ENCODE results near the gene EYS. TPM values are rescaled to one million over a fixed set of nuclear protein-coding genes. Genes with fewer than 3 reads are reported as not detected.
A peak's percentile ranks its signal among the peaks of the same experiment; 100 is the strongest.

Gene EYS
- total RNA-seq, 1 donor from 2014 or later, result not detected

DNA sequence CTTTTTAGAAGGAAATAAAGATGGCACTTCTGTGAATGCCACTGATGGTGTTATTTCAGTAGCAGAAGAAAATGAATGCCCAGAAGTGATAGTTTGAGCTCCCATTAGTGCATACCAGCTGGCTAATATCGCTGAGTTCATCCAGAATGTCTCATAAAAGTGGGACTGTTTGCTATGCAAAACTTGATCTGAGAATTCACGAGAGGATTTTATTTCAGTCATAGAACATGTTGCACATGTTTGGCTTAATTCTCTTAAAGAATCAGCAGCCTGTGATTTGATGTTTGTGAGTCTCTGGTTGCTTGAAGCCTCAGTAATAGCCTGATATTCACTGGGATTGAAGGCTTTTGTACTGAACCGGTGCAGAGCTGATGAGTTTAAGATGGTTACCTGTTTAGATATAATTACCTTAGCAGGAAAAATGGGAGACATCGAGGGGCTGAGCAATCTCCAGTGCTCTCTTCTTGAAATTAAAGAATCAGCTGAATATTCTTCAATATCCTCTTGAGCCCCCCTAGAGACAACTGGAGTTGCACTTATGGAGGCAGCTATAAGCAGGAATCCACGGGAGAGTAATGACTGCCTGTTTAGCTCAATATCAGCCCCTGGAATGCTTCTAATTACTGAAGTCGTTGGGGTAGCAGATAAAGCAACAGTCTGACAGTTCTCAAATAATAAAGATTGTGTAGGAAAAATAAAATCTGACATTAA is 1115.9 kb downstream of the EYS start:
- ATAC-seq (peak; percentile 86), DNase-seq (no peak)
- intact Hi-C loops (cut with micrococcal nuclease), result no loop called here

- DNase-seq, result no peak
- intact Hi-C loops (cut with micrococcal nuclease), result no loop called here
- no peak for ATAC-seq
These were observed 1117.1 kb downstream of the EYS start for GRCh38 chr6:64589961-64590360.

GRCh38 chr6:64580346-64580745 is 1126.7 kb downstream of the EYS start:
- intact Hi-C loops (cut with micrococcal nuclease), result no loop called here
- ATAC-seq (no peak), DNase-seq (no peak)

DNA sequence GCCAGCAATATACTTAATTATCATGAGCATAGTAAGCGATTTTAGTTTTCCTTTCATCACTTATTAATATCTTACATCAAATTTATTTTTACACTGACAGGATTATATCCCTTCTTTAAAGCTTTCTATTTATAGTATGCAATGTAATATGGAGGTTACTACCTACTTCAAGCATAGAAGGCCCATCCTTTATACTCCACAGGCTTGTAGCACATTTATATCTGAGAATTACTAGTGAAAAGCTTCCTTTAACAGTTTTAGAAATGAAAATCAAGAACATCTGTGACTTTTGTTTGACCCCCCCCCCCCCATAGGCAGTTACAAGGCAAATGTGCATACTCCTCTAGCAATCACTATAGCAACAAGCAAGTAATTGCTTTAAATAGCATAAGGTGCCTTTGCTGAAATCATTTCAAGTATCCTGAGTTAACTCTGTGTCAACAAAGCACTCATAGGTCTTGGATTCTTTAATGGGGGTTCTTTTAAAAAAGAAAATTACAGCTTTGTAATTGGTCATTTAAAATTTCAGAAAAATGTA is 1153.7 kb downstream of the EYS start:
- no peak for ATAC-seq
- DNase-seq, result no peak
- intact Hi-C loops (cut with micrococcal nuclease), result no loop called here

- DNase-seq (no peak), ATAC-seq (no peak)
- intact Hi-C loops (cut with micrococcal nuclease), result no loop called here
These were observed 1159.3 kb downstream of the EYS start for GRCh38 chr6:64547594-64548268.

- DNase-seq (no peak), ATAC-seq (no peak)
- intact Hi-C loops (cut with micrococcal nuclease), result no loop called here
These were observed 1167.1 kb downstream of the EYS start for GRCh38 chr6:64539917-64540316.

- ATAC-seq (no peak), DNase-seq (no peak)
- intact Hi-C loops (cut with micrococcal nuclease), result no loop called here
These were observed 1168.3 kb downstream of the EYS start for GRCh38 chr6:64538722-64539121.

DNA sequence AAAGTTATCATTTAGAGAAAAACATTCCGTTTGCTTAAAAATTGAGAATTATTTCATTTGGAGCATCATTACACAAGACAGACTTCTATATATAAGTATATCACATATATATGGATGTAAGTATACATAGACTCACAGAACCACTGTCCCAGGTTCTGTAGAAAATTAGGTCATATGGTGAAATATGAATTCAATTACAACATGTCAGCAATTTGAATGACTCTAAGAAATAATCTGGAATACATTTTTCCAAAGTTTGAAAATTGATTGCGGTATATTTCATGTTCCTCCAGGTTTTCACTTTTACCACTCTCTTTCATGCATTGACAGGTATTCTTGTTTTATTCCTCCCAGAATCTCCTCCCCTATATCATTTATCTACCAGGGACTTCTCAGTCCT is 1179.1 kb downstream of the EYS start:
- DNase-seq (no peak), ATAC-seq (no peak)
- intact Hi-C loops (cut with micrococcal nuclease), result no loop called here

DNA sequence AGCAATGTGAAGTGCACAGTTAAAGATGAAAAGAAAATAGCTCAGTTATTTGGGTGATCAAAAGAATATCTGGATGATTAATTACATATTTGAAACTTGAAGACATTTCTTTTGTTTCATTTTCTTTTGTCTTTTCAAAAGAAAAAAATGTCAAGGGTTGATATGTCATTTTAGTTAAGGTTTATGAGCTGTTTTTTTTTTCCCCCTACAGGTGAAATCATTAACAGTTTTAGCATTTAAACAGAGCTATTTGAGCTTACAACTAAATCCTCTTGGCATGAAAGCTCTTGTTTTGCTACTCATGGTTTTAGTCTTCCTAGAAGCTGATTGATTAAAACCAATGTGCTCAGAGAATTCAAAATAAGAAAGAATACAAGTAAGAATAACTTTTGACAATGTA is 1184.2 kb downstream of the EYS start:
- ATAC-seq, result no peak
- DNase-seq, result no peak
- intact Hi-C loops (cut with micrococcal nuclease), result no loop called here

DNA sequence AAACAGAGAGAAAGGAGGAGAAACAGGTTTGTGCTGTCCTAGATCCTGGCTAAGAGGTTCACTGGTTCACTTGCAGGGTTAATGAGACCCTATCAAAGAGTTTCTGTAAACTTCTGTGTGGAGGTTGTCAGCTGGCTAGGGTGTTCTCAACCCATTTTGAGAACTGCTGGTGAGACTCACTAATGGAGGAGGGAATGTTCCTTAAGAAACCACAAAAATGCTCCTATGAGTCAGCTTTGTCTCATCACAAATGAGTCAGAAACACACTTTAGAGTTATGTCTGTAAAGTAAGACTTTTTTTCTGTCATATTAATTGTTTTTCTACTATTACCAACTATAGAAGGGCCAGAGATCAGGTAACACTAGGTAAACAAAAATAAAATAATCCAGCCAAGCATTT is 1187.0 kb downstream of the EYS start:
- DNase-seq, result no peak
- peak; percentile 24 for ATAC-seq
- intact Hi-C loops (cut with micrococcal nuclease), result no loop called here

DNA sequence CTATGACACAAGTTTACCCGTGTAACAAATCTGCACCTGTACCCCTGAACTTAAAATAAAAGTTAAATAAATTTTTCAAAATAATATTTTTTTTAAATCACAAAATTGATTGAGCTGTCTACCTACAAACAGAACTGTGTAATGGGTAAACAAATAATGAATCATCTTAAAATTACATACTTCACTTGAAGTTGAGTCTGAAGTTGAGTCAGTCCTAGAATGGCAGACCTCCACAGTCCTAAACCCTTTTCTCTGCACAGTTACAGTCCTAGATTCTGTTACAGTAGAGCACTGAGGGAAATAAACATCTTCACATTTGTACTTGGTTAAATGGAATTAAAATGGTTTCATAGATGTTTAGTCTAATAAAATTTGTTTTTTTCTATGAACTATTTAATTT is 1190.6 kb downstream of the EYS start:
- ATAC-seq (no peak), DNase-seq (no peak)
- intact Hi-C loops (cut with micrococcal nuclease), result no loop called here

- DNase-seq (no peak), ATAC-seq (no peak)
- intact Hi-C loops (cut with micrococcal nuclease), result no loop called here
These were observed 1199.4 kb downstream of the EYS start for GRCh38 chr6:64507661-64508060.

GRCh38 chr6:64505312-64505711 is 1201.7 kb downstream of the EYS start:
- DNase-seq (peak; percentile 15), ATAC-seq (no peak)
- intact Hi-C loops (cut with micrococcal nuclease), result no loop called here

GRCh38 chr6:64504503-64504902 is 1202.5 kb downstream of the EYS start:
- intact Hi-C loops (cut with micrococcal nuclease), result no loop called here
- ATAC-seq, result peak; percentile 27
- DNase-seq, result no peak

DNA sequence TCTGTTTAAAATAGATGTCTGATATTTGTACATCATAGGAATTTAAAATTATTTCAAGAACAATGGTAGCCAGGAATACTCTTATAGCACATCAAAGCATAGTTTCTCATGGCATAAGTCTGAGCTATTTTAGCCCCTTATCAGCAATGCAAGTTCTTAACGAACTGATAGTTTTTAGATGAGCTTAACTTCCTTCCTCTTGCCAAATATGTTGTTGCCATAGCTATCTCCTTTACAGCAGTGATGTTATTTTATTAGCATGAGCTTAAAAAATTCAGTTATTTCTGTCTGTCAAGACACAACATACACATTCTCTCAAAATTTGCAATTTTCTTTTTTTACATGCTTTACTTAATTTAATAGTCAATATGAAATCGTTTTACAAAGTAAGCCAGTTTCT is 1204.2 kb downstream of the EYS start:
- DNase-seq (no peak), ATAC-seq (no peak)
- intact Hi-C loops (cut with micrococcal nuclease), result no loop called here

GRCh38 chr6:64497634-64498033 is 1209.4 kb downstream of the EYS start:
- no peak for DNase-seq
- no peak for ATAC-seq
- intact Hi-C loops (cut with micrococcal nuclease), result no loop called here

GRCh38 chr6:64489763-64490162 is 1217.3 kb downstream of the EYS start:
- intact Hi-C loops (cut with micrococcal nuclease), result no loop called here
- DNase-seq (no peak), ATAC-seq (no peak)

DNA sequence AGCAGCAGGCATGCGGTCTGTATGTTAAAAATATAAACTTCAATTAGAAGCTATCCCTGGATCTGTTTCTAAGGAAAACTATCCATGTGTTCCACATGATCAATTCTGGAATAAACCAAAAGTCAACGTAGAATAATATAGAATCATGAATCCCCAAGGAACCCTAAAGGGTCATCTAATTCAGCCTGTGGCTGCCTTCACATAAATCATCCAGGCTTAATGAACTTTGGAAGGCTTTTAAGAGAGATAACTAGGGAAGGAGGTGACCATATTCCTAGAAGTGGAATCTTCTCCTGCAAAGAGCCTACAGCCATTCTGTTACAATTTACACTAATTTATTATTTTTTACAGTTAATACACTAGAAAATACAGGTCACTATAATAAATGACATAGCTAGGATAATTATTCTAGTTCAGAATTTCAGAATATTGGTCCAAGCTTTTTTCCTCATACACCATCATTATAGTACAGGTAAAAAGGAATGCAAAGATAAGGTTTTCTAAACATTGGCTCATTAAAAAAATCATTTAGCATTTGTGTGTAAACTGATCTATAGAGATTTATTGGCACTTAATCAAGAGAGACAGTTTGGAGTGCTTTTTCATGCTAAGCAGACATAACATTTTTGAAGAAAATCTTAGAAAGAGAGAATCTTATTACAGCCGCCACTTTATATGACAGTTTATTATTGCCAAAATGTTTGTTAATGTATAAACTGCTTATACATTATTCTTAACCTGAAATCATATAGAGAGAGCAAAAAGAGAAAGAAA is 1220.3 kb downstream of the EYS start:
- intact Hi-C loops (cut with micrococcal nuclease), result no loop called here
- no peak for ATAC-seq
- DNase-seq, result no peak

DNA sequence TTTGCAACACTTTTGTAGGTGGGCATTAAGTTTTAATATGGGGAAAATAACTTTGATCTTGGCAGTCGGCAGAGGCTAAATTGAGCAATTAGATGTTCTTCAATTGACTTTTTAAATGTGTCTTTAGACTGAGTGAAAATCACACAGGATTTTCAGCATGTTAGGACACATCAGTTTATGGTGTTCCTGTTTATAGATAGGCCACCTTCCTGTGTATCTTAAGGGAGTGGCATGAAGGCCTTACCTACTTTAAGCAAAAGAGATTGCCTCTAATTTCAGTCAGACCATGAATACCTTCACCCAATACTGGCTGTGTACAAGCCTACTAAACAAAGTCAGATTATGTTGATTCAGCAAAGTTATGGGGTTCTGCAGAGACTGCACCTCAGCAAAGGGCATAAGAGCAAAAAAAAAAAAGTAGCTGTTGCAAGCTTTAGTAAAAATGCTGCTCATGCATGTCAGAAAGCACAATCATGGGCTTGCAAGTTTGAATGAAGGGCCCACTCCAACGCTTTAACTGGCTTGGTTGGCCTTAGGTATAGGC is 1223.0 kb downstream of the EYS start:
- ATAC-seq, result no peak
- intact Hi-C loops (cut with micrococcal nuclease), result no loop called here

GRCh38 chr6:64482631-64483030 is 1224.4 kb downstream of the EYS start:
- intact Hi-C loops (cut with micrococcal nuclease), result no loop called here

More for the DNA sequence above, 1223.0 kb downstream of the EYS start:
- DNase-seq, result no peak

More at GRCh38 chr6:64482631-64483030, 1224.4 kb downstream of the EYS start:
- no peak for ATAC-seq
- no peak for DNase-seq
